ENCODE data around the gene SLC2A9.

SLC2A9 gene

DNA sequence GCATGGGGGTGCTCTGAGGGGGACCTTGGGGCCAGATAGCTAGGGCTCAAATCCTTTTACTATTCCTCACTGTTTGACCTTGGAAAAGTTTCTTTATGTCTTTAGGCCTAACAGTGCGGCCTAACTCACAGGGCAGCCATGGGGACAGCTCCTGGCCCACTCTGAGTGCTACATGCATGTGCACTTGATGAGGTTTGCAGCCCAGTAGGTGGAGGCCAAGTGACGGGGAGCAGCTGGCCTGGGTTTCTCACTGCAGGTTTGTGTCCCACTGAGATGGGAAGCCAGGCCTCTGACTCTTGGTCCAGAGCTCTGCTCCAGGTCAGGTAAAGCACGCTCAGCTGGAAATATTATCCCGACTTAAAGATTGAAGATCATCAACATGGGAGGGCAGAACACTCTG is 102.8 kb downstream of the SLC2A9 start:
- TF ChIP-seq GATA3 (IDR thresholded peaks at IDR 0.05; ENCODE audit: low read depth, low read length) (no peak), GATA2 (IDR thresholded peaks at IDR 0.05; ENCODE audit: low read depth, low read length) (no peak)

DNA sequence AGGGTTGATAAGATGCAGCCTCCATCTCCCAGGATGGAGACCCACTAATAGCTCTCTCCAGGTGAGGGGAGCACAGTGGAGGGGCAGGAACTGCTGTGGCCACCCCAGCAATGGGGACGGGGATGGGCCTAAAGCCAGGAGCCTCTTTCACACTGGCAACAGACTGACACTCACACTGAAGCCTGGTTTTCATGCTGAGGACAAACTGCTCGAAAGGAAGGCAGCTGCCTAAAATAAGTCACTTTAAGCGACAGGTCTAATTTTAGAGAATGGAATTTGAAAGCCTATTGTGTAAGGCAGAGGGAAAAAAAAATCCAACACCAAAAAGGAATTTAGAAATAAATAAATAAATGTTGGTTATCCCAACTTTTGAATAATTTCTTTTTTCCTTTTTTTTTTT is 104.4 kb downstream of the SLC2A9 start:
- no peak for TF ChIP-seq GATA2 (IDR thresholded peaks at IDR 0.05; ENCODE audit: low read depth, low read length)
- no peak for TF ChIP-seq GATA3 (IDR thresholded peaks at IDR 0.05; ENCODE audit: low read depth, low read length)

- TF ChIP-seq GATA3 (IDR thresholded peaks at IDR 0.05; ENCODE audit: low read depth, low read length) (no peak), GATA2 (IDR thresholded peaks at IDR 0.05; ENCODE audit: low read depth, low read length) (no peak)
These were observed 105.0 kb downstream of the SLC2A9 start for GRCh38 chr4:9916346-9916745.

GRCh38 chr4:9913846-9914245 is 107.5 kb downstream of the SLC2A9 start:
- no peak for TF ChIP-seq GATA2 (IDR thresholded peaks at IDR 0.05; ENCODE audit: low read depth, low read length)
- no peak for TF ChIP-seq GATA3 (IDR thresholded peaks at IDR 0.05; ENCODE audit: low read depth, low read length)

DNA sequence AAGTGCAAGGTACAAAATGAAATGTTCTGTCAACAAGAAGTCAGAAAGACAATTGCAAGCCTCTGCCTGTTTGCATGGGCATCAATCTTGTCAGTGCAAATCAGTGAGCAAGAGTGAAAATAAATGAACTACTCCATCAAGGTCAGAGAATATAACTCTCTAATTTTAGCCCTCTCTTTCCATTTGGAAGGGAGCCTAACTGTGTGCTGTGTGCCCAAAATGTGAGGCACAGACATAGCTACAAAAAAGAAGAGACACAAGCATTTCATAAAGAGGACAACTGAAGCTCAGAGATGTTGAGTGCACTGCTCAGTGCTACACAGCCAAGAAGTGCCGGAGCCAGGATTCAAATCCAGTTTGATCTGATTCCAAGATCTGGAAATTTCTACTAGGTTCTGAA is 114.3 kb downstream of the SLC2A9 start:
- no peak for TF ChIP-seq GATA2 (IDR thresholded peaks at IDR 0.05; ENCODE audit: low read depth, low read length)
- TF ChIP-seq GATA3 (IDR thresholded peaks at IDR 0.05; ENCODE audit: low read depth, low read length) = no peak

DNA sequence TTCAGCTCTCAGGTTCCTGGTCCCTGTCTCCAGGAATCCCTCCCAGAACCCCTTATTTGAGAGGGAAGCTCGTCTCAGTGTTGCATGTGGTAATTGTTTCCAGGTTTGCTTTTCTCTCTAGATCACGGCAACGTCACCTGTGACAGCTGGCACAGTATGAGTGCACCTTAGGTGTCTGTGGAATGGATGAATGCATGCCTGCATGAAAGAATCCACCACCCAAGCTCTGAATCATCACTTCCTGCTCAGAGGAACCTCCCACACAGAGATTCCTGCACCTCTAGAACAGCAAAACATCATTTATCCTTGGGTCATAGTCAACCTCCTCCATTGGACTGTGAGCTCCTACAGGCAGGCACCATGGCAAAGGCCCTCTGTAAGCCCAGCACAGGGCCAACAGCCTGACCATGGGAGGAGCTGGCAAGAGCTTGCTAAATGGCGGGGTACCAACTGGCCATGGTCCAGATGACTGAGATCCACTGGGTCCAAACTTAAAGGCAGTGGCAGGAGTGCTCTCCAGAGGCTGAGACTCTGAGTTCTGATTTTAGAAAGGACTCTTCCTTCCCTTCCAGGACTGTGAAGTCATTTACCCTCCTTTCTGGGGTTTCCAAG is 116.2 kb downstream of the SLC2A9 start:
- TF ChIP-seq GATA3 (IDR thresholded peaks at IDR 0.05; ENCODE audit: low read depth, low read length) (no peak), GATA2 (IDR thresholded peaks at IDR 0.05; ENCODE audit: low read depth, low read length) (no peak)

DNA sequence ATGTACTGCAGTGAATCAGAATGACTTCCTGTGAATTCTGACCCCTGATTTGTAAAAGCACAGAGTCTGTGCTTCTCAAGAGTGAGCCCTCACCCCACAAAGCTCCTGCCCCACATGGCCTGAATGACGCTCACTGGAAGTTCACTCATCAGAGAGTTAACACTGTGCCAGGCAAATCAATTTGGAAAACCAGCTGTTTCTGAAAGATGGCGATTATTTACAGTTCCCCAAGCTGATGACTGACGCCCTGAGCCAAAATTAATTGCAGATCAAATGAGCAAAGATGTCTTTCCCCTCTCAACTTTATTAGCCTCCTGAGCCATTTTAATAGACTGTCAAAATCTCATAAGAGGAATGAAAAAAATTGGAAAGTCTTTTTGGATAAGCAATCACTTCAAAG is 118.0 kb downstream of the SLC2A9 start:
- no peak for TF ChIP-seq GATA3 (IDR thresholded peaks at IDR 0.05; ENCODE audit: low read depth, low read length)
- TF ChIP-seq GATA2 (IDR thresholded peaks at IDR 0.05; ENCODE audit: low read depth, low read length) = no peak

DNA sequence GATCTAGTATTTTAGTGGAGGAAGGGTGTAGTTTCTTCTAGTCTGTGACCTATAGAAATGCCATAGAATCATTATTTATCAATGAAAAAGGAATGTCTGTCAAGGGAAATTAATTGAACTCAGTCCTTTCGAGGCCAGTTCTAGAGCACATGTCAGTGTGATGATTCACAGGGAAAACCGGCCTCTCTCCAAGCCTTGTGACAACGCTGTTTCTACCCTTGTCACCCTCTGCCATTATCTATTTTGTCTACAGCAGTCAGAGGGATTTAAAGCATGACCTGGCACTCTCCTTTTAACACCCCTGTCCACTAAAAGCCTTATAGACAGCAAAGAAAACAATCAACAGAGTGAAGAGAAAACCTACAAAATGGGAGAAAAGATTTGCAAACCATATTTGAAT is 120.0 kb downstream of the SLC2A9 start:
- TF ChIP-seq GATA3 (IDR thresholded peaks at IDR 0.05; ENCODE audit: low read depth, low read length) (no peak), GATA2 (IDR thresholded peaks at IDR 0.05; ENCODE audit: low read depth, low read length) (no peak)

DNA sequence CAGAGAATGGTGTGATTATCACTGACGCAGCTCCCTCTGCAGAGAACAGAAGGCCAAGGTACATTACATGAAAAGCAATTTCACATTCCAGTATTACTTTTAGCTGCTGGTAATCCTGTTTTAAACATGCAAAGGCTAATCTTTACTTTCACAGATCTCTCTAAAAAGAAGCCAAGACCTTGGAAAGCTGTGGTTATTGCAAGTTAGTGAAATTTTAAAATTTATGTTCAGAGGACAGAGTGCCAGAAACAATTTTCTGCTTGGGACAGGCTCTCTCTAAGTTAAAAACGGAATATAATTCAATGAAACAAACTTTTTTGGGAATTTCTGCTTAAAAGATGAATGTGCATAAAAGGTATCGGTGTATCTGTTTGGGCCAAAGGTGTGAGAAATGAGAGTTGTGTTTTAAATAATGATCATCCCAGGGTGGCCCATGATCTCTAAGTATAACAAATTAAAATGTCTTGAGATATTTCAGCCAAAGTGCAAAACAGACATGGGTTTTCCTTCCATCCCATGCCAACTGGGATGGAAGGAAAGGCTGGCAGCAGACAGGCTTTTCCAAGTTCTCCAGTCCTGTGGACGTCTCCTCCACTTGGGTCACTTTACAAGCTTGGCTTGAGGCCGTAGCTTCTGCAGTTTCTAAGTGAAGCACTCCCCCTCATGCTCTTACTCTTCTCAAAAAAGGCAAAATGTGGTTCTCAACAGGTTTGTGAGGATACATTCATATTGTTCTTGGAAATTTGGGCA is 121.8 kb downstream of the SLC2A9 start:
- TF ChIP-seq GATA3 (IDR thresholded peaks at IDR 0.05; ENCODE audit: low read depth, low read length) = no peak
- TF ChIP-seq GATA2 (IDR thresholded peaks at IDR 0.05; ENCODE audit: low read depth, low read length) = no peak

DNA sequence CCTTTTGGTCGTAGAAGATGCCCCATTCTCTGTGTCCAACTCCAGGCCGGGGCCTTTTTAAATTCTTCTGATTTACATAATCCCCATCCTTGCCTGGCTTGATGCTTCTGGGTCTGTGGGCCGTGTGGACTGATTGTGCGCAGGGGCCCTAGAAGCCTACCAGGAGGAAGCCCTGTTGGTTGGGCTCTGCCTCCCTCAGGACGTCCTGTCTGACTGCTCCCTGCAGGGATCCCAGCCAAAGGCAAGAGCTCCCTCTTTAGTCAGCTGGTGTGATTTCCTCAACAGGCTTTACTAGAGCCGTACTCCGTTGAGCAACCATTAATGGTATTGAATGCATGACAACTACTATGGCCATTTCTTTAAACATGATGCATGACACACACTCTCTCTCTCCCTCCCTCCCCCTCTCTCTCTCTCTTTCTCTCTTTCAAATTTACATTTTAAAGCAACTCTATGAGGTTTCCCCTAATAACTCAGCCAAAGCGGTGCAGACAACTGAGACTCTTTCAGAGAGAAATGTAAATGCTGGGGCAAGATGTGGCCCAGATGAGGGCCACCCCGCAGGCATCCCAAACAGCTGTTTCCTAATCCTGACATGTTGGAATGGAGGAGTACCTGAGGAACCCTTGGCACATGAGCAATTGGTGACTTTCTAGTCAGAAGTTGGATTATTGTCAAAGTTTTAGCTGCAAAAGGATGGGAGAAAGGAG is 122.5 kb downstream of the SLC2A9 start:
- no peak for TF ChIP-seq GATA3 (IDR thresholded peaks at IDR 0.05; ENCODE audit: low read depth, low read length)
- TF ChIP-seq GATA2 (IDR thresholded peaks at IDR 0.05; ENCODE audit: low read depth, low read length) = no peak

- TF ChIP-seq GATA3 (IDR thresholded peaks at IDR 0.05; ENCODE audit: low read depth, low read length) = no peak
- no peak for TF ChIP-seq GATA2 (IDR thresholded peaks at IDR 0.05; ENCODE audit: low read depth, low read length)
These were observed 126.0 kb downstream of the SLC2A9 start for GRCh38 chr4:9895333-9895705.

DNA sequence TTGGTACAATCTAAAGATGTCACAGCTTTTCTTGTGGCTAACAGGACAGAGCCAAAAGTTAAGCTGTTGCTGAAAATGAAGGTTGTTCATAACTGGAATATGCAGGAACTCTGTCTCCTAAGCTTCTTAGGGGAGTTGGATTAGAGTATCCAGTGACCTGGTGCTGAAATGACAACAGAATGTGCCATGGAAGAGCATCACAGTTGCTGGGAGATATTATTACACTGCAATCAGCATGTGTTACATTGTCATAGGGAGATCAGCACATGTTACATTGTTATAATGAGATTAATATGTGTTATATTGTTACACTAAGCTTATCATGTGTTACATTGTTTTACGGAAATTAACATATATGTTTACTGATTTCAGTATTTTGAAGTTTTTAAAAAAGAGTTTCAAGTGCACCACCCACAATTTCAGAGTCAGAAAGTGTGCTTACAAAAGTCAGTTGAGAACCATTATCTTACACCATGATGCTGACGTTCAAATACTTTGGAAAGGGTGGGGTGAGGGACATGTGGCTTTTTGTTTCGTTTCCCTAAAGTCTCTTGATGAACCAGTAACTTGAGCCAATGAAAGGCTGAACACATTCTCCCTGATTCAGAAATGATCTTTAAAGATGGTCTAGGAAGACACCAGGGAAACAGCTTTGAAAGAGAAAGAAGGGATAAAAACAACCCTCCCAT is 126.5 kb downstream of the SLC2A9 start:
- no peak for TF ChIP-seq GATA2 (IDR thresholded peaks at IDR 0.05; ENCODE audit: low read depth, low read length)
- TF ChIP-seq GATA3 (IDR thresholded peaks at IDR 0.05; ENCODE audit: low read depth, low read length) = no peak

- TF ChIP-seq GATA2 (IDR thresholded peaks at IDR 0.05; ENCODE audit: low read depth, low read length) (no peak), GATA3 (IDR thresholded peaks at IDR 0.05; ENCODE audit: low read depth, low read length) (no peak)
These were observed 127.8 kb downstream of the SLC2A9 start for GRCh38 chr4:9893329-9894108.

- no peak for TF ChIP-seq GATA2 (IDR thresholded peaks at IDR 0.05; ENCODE audit: low read depth, low read length)
- no peak for TF ChIP-seq GATA3 (IDR thresholded peaks at IDR 0.05; ENCODE audit: low read depth, low read length)
These were observed 129.6 kb downstream of the SLC2A9 start for GRCh38 chr4:9891740-9892139.

Measured in SH-SY5Y (cell line).